SIG-M5 treated with dmso at 0.1 percent for 504 hours (cell line): ENCODE results near the gene SHMT2.

Experiments
- DNase-seq: peaks from one replicate; lab custom pipeline; 2025; ENCODE audit not compliant: unreplicated experiment; lab: John Stamatoyannopoulos, UW

SHMT2 gene

GRCh38 chr12:57238854-57239554 is 9.5 kb downstream of the SHMT2 start:
- peak; percentile 80 for DNase-seq

GRCh38 chr12:57239587-57240065 is 10.1 kb downstream of the SHMT2 start:
- peak; percentile 60 for DNase-seq

GRCh38 chr12:57240066-57240921 is 10.8 kb downstream of the SHMT2 start:
- peak; percentile 79 for DNase-seq

GRCh38 chr12:57240926-57241401 is 11.5 kb downstream of the SHMT2 start:
- peak; percentile 37 for DNase-seq

- no peak for DNase-seq
These were observed 12.1 kb downstream of the SHMT2 start for GRCh38 chr12:57241402-57242310.

- no peak for DNase-seq
These were observed 12.8 kb downstream of the SHMT2 start for GRCh38 chr12:57242329-57242690.

- peak; percentile 60 for DNase-seq
These were observed 13.4 kb downstream of the SHMT2 start for GRCh38 chr12:57242691-57243454.

- DNase-seq = peak; percentile 75
These were observed 14.2 kb downstream of the SHMT2 start for GRCh38 chr12:57243521-57244311.

- DNase-seq = no peak
These were observed 14.8 kb downstream of the SHMT2 start for GRCh38 chr12:57244312-57244696.

- no peak for DNase-seq
These were observed 17.5 kb downstream of the SHMT2 start for GRCh38 chr12:57247041-57247440.

GRCh38 chr12:57248934-57249742 is 19.6 kb downstream of the SHMT2 start:
- peak; percentile 92 for DNase-seq

GRCh38 chr12:57250541-57250940 is 21.0 kb downstream of the SHMT2 start:
- no peak for DNase-seq

- no peak for DNase-seq
These were observed 21.4 kb downstream of the SHMT2 start, which contains the start of gene STAC3 for GRCh38 chr12:57250956-57251355. Gene STAC3, minus strand, starts transcription at chr12:57251187. Its CDS starts 1,551 bp downstream, at chr12:57249636.

GRCh38 chr12:57254506-57255280 is 25.2 kb downstream of the SHMT2 start:
- no peak for DNase-seq

GRCh38 chr12:57255916-57256315 is 26.4 kb downstream of the SHMT2 start:
- DNase-seq = no peak

- no peak for DNase-seq
These were observed 29.8 kb downstream of the SHMT2 start for GRCh38 chr12:57258977-57259970.

GRCh38 chr12:57260366-57260765 is 30.9 kb downstream of the SHMT2 start:
- DNase-seq = no peak
